ENCODE results near the gene CADPS. TPM values are rescaled to one million over a fixed set of nuclear protein-coding genes. Genes with fewer than 3 reads are reported as not detected.

Gene CADPS
- total RNA-seq, 1 donor from 2014 or later, result 2.7 TPM

DNA sequence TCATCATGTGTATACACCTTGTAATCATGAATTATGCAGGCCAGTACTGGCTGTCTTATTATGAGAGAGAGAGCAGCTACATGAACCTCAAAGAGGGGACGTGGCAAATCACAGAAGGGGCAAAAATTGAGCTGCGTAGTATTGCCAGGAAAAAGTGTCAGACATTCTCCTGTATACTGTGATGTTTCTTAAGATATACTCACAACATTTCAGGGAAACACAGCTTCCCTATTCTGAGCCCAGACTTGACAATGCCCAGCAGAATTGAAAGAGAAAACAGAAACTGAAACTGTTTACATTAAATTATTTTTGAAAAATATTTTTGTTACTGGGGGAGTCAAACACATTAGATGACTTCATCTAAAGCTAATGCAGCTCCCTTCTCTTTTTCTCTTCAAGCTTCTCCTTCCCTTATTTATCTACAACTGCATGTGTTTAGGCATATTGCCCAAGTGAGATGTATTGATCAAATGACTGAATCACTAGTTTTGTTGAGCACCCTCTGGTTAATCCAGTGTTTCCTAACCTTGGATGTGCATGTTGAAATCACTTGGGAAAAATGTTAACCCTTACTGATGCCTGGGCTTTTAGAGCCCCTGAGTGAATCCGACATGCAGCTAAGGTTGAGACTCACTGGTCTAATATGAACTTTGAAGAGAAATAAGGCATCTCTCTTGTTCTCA, 39.5 kb downstream of the CADPS start:
- Histone ChIP-seq H3K4me1 (no peaks in the 10 kb centered on the region), H3K27me3 (ENCODE audit: low read depth) (no peaks in the 10 kb centered on the region), H3K9me3 (no peaks in the 10 kb centered on the region), H3K27ac (no peak overlapping the region), H3K36me3 (no peaks in the 10 kb centered on the region), H3K4me3 (no peak overlapping the region)
- intact Hi-C loops (cut with DNase I), result no loop called here
- peak in 1 of 2 donors; percentile 31 for ATAC-seq
- TF ChIP-seq, protein P1, sequence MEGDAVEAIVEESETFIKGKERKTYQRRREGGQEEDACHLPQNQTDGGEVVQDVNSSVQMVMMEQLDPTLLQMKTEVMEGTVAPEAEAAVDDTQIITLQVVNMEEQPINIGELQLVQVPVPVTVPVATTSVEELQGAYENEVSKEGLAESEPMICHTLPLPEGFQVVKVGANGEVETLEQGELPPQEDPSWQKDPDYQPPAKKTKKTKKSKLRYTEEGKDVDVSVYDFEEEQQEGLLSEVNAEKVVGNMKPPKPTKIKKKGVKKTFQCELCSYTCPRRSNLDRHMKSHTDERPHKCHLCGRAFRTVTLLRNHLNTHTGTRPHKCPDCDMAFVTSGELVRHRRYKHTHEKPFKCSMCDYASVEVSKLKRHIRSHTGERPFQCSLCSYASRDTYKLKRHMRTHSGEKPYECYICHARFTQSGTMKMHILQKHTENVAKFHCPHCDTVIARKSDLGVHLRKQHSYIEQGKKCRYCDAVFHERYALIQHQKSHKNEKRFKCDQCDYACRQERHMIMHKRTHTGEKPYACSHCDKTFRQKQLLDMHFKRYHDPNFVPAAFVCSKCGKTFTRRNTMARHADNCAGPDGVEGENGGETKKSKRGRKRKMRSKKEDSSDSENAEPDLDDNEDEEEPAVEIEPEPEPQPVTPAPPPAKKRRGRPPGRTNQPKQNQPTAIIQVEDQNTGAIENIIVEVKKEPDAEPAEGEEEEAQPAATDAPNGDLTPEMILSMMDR (IDR thresholded peaks at IDR 0.05), result no peak
- no peak for DNase-seq

DNA sequence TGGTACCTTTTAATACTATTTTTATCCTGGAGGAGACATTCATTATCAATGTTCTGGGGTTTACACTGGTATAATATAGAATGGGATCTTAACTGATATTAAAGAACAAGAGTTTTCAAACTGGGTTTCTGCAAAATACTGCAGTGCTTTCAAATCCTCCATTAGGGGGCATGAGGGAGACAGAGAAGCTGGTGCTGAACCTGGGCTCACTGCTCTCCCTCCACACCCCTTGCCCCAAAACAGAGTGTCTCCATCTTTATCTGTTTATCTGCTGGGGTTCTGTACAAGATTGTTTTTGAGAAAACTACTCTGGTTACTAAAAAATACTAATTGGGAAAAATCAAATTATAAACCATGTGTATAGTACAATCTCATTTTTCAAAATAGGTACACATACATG, 41.7 kb downstream of the CADPS start:
- H3K27me3 ChIP-seq (ENCODE audit: low read depth), result no peaks in the 10 kb centered on the region
- ATAC-seq, result no peak

DNA sequence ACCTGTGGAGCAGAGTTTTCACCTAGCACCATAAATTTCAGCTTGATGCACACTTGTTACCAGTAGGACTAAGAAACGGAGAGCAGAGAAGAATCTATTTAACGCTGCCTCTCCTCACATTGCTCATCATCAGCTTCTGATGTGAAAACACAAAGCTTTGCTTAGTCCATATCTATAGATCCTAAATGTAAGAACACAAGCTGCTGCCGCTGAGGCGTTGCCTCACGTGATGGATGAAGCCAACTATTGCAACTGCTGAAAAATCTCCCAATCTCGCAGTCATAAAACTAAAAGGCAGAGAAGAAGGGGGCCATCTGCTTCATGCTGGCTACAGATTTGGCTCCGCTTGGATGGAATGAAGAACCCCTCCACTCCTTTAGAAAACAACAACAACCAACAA, 42.7 kb downstream of the CADPS start:
- intact Hi-C loops (cut with DNase I), result no loop called here
- no peaks in the 10 kb centered on the region for H3K9me3 ChIP-seq
- DNase-seq, result no peak
- H3K27ac ChIP-seq, result no peak overlapping the region
- no peaks in the 10 kb centered on the region for H3K4me1 ChIP-seq
- no peaks in the 10 kb centered on the region for H3K36me3 ChIP-seq
- TF ChIP-seq, protein P1 (IDR thresholded peaks at IDR 0.05), result no peak
- no peak for ATAC-seq
- H3K27me3 ChIP-seq (ENCODE audit: low read depth), result no peaks in the 10 kb centered on the region
- no peak overlapping the region for H3K4me3 ChIP-seq

More for the DNA sequence above, 41.7 kb downstream of the CADPS start:
- TF ChIP-seq, protein P1 (IDR thresholded peaks at IDR 0.05), result no peak
- Histone ChIP-seq H3K36me3 (no peaks in the 10 kb centered on the region), H3K9me3 (no peaks in the 10 kb centered on the region), H3K4me1 (no peaks in the 10 kb centered on the region), H3K4me3 (no peak overlapping the region), H3K27ac (no peak overlapping the region)
- intact Hi-C loops (cut with DNase I), result no loop called here
- no peak for DNase-seq

DNA sequence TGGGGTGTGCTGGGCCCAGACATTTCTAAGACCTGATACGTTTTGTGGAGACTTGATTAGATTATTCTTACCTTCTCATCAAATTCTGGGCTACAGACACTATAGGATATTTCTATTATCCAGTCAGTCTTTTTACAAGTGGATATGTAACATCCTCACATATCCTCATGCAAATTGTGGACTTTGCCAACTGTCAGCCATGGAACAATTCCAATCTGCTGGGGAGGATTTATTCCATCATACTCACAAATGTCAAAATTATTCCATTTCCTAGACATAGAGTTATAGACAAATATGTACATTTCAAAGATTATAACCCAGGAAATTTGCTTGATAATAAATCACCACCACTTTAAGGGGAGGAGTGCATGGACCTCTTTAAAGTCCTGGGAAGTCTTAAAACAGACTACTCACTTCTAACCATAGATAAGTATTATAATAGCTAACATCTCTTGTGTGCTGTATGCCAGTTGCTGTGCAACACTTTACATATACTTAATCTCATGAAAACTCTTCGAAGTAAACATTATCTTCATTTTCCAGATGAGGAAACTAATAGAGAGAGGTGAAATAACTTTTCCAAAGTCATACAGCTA, 44.4 kb downstream of the CADPS start:
- Histone ChIP-seq H3K27me3 (ENCODE audit: low read depth) (no peaks in the 10 kb centered on the region), H3K9me3 (no peaks in the 10 kb centered on the region), H3K27ac (no peak overlapping the region), H3K4me3 (no peak overlapping the region), H3K4me1 (no peaks in the 10 kb centered on the region), H3K36me3 (no peaks in the 10 kb centered on the region)
- ATAC-seq (no peak), DNase-seq (no peak)
- intact Hi-C loops (cut with DNase I), result no loop called here
- TF ChIP-seq, protein P1 (IDR thresholded peaks at IDR 0.05), result no peak

DNA sequence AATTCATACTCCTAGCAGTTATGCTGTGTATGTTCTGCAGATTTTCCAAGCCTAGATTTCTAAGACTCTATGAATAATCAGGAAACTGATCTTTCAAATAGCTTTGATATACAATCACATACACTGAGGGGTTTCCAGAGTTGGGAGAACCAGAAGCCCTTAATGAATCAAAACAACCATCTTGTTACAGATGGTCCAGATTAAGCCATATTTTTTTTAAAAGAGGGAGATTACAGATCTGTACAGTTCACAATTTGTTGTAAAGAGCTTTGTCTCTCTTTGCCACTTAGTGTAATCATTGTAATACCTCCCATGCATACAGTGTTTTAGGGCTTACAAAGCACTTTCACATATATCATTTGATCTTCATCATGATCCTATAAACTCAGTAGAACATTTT, 47.7 kb downstream of the CADPS start:
- ATAC-seq, result no peak
- no peaks in the 10 kb centered on the region for H3K27me3 ChIP-seq (ENCODE audit: low read depth)
- no peaks in the 10 kb centered on the region for H3K36me3 ChIP-seq
- no peaks in the 10 kb centered on the region for H3K9me3 ChIP-seq
- TF ChIP-seq, protein P1 (IDR thresholded peaks at IDR 0.05), result no peak
- H3K4me1 ChIP-seq, result no peaks in the 10 kb centered on the region
- DNase-seq, result no peak
- H3K4me3 ChIP-seq, result no peak overlapping the region
- H3K27ac ChIP-seq, result no peak overlapping the region
- intact Hi-C loops (cut with DNase I), result no loop called here
